Epithelial cell of esophagus (primary cell): ENCODE results near the gene FIZ1.
"Not testable (repeated sequence)": the region's sequence is repeated elsewhere in the genome, so short reads cannot be mapped to it uniquely, and the experiment has no call there.

Experiments used
- DNase-seq: peaks from one replicate; pipeline ENCODE4 v3.0.0; 2010; ENCODE audit warnings: low read depth
- H3K4me3 ChIP-seq: 2 replicates; pipeline ENCODE4 v1.5.1; 2011; ENCODE audit warnings: mild to moderate bottlenecking, low read length, control low read depth
- CTCF ChIP-seq: IDR thresholded peaks from 2 replicates; pipeline ENCODE4 v1.5.1; 2011; ENCODE audit warnings: low read depth, mild to moderate bottlenecking, low read length, control low read depth, inconsistent platforms; ENCODE audit not compliant: insufficient read depth; ENCODE audit errors: missing control alignments

Gene FIZ1

GRCh38 chr19:55579766-55580621 is 19.3 kb downstream of the FIZ1 start:
- peak; percentile 22 for DNase-seq
- H3K4me3 ChIP-seq, result peak overlapping the region; percentile 90
- no peak for TF ChIP-seq CTCF

GRCh38 chr19:55578761-55579747 is 20.3 kb downstream of the FIZ1 start:
- no peak for DNase-seq
- peak overlapping the region; percentile 90 for H3K4me3 ChIP-seq
- TF ChIP-seq CTCF, result no peak

GRCh38 chr19:55578031-55578760 is 21.1 kb downstream of the FIZ1 start:
- TF ChIP-seq CTCF, result no peak
- H3K4me3 ChIP-seq, result no peak overlapping the region
- DNase-seq, result no peak

- no peak for TF ChIP-seq CTCF
- no peak overlapping the region for H3K4me3 ChIP-seq
- DNase-seq, result no peak
Measured at GRCh38 chr19:55576746-55577145, 22.6 kb downstream of the FIZ1 start.

- not testable (repeated sequence) for DNase-seq, H3K4me3 ChIP-seq
Measured at GRCh38 chr19:55573929-55574328, 25.4 kb downstream of the FIZ1 start.

- H3K4me3 ChIP-seq, DNase-seq: not testable (repeated sequence)
Measured at GRCh38 chr19:55569477-55569876, 29.8 kb downstream of the FIZ1 start.

GRCh38 chr19:55567708-55568328 is 31.5 kb downstream of the FIZ1 start:
- DNase-seq, result no peak
- H3K4me3 ChIP-seq, result no peak overlapping the region
- TF ChIP-seq CTCF, result no peak
